Sigmoid colon (tissue), 3 donors: ENCODE data around the gene KIFC1.

ENCODE experiments used
- CTCF ChIP-seq, 4 experiments: fragments of 450-650 bp in 3 of 4; fragments of 200-600 bp in 1 of 4; IDR thresholded peaks; one replicate each; pipeline ENCODE4 v1.5.1; 2016 to 2019; ENCODE audit warnings: antibody characterized with exemption in 4 of 4, mild to moderate bottlenecking in 3 of 4, moderate library complexity in 2 of 4
- POLR2A ChIP-seq, 2 donors: fragments of 450-650 bp; IDR thresholded peaks; one replicate each; pipeline ENCODE4 v1.6.1; 2016; ENCODE audit warnings: antibody characterized with exemption in 2 of 2, mild to moderate bottlenecking in 2 of 2, moderate library complexity in 2 of 2

GRCh38 chr6:33419580-33420490 is 28.2 kb downstream of the KIFC1 start, which contains the start of gene SYNGAP1:
- no peak for TF ChIP-seq CTCF (IDR thresholded peaks at IDR 0.05)
- peak in 1 of 2 donors; percentile 24 for TF ChIP-seq POLR2A (IDR thresholded peaks at IDR 0.05)
